ENCODE measurements around the gene CORO2B.

CORO2B gene

DNA sequence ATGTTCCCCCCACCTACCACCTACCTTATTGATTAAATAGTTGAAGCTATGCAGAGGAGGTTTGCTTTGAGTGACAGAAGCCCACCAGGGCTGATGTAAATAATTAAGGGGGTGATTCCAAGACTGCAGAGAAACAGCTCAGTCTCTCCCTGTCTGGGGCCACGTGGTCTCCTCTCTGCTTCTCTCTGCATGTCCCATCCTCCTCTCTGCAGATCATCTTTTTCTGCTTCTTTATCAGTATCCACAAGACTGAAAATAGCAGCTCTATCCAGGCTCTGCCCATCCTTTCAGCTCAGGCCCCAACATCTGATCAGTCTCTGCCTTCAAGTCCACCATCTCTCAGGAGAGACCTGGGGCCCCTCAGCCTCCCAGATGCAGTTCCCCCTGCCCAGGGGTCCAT is 131.1 kb downstream of the CORO2B start:
- DNase-seq, result no peak

DNA sequence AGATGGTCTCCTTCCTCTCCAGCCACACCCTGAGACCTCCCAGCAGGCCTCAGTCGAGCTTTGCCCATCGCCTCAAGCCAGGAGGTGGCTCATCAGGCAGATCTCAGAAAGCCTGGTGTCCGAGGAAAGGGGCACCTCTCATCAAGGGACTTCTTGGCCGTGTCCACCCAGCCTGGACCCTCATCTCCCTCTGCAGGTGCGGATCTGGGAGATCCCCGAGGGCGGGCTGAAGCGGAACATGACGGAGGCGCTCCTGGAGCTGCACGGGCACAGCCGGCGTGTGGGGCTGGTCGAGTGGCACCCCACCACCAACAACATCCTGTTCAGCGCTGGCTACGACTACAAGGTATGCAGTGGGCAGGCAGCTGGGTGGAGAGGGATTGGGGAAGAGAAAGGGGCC is 131.7 kb downstream of the CORO2B start:
- no peak for DNase-seq

DNA sequence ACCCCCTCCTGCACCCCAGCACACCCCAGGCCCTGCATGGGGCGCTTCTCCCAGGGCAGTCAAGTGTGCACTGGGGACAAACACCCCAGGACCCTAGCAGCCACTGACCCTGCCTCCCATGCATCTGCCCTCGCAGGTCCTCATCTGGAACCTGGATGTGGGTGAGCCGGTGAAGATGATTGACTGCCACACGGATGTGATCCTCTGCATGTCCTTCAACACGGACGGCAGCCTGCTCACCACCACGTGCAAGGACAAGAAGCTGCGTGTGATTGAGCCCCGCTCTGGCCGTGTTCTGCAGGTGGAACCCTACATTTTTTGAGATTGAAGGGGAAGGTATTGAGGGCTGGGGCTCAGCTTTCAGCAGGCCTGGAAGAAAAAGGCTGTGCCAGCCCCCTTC is 132.6 kb downstream of the CORO2B start:
- DNase-seq, result no peak

DNA sequence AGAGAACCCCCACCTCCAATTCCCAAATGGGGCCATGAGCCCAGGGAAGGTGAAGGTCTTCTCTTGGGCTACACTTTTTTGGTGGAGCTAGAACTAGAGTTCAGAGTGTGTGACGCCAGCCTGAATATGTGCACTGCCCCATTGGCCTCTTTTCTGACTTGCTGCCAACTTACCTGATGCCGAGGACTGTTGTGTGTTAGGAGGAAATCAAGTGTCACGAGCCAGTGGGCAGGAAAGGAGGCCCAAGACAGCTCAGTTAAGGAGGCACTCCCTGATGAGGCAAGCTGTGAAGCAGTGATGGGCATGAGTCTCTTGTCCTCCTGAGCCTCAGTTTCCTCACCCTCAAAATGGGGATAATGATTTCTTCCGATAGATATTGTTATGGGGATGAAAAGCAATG is 134.1 kb downstream of the CORO2B start:
- no peak for DNase-seq

DNA sequence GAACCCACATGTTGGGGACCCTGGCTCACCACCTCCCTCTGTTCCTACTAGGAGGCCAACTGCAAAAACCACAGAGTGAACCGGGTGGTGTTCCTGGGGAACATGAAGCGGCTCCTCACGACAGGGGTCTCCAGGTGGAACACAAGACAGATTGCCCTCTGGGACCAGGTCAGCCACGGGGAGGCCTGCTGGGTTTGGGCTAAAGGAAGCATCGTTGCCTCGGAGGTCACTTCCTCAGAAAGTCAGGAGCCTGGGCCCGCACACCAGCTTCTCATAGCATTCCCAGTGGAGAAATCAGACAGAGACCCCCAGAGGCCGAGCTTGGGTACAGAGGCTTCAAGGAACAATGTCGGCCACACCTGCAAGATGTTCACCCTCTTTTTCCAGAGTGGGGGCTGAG is 135.1 kb downstream of the CORO2B start:
- no peak for DNase-seq

DNA sequence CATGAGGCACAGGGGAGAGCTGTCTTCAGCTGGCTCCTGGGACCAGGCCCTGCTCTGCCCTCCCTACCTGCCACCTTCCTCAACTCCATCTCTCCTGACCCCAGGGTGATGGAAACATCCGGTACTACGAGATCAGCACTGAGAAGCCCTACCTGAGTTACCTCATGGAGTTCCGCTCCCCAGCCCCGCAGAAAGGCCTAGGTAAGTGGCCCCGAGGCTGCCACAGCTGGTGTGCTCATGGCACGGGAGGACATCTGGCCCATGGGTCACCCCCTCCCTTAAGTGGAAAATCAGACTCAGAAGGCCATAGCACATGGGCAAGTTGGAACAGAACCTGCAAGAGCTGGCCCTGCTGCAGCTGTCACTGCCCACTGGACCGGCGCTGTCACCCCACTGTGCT is 136.3 kb downstream of the CORO2B start:
- no peak for DNase-seq

DNA sequence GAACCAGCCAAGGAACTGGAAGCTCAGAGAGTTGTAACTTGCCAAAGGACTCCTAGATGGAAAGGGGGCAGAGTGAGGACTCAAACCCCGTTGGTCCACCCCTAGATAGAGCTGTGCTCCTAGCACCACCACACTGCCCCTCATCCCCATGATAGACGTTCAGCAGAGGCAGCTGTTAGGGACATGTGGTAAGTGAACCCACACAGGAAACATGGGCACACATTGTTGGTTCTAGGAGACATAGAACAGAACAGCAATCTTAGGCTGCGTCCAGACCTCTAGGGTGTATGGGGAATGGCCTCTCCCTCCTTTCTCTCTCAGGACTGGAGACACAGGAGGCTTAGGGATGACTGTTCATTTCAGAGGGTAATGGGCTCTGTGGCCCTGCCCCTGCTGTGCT is 139.2 kb downstream of the CORO2B start:
- DNase-seq, result no peak

DNA sequence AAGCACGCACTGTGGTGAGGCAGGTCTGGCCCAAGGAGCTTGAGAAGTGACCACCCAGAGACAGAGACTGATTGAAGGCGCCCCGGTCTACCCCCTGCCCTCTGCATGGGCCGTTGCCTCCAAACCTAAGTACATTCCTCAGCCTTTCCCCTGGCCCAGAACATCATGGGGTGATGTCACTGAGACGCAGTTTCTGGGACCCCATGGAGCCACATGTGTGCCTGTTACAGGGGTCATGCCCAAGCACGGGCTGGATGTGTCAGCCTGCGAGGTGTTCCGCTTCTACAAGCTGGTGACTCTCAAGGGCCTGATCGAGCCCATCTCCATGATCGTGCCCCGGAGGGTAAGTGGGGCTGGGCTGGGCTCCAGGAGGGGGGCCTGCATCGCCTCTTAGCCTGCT is 139.7 kb downstream of the CORO2B start:
- no peak for DNase-seq

DNA sequence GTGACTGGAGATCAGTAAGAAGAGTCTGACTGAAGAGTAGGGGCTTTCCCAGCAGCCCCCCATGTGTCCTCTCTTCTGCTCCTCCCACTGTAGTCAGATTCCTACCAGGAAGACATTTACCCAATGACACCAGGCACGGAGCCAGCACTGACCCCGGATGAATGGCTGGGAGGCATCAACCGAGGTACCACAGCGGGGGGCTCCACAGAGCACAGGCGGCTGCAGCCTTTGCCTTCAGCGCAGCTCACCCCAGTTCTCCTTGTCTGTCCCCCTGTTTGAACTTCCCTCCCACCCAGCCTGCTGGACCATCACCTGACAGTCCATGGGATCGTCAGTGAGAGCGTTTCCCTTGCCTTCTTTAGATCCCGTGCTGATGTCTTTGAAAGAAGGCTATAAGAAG is 140.3 kb downstream of the CORO2B start:
- no peak for DNase-seq

DNA sequence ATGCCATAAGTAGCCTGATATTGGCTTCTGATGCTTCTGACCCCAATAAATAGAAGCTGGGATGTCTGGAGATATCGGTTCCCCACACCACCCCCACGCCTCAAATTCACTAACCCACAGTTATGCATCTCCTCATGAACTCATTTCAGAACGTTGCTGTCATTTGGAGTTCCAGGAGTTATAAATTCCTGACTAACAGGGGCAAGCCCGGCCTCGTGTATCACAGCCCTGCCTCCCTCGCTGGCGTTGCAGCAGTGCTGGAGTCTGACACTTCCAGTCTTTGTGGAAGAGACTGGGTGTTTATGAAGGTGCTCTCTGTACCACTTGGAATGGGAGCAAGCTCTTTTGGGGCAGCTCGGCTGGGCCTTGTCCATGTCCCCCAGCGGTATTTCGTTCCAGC is 140.9 kb downstream of the CORO2B start:
- DNase-seq, result no peak

DNA sequence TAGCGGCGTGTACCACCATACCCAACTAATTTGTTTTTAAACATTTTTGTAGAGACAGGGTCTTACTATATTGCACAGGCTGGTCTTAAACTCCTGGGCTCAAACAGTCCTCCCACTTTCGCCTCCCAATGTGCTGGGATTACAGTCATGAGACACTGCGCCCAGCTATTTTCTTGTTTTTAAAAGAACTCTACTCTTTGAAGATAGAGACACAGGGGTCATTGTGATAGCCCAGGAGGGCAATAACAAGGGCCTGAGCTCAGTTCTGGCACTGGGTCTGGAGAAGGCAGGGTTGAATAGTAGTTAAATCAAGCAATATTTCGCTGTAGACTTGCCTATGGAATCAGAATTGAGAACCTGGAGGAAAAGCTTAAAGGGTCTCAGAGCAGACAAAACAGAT is 143.1 kb downstream of the CORO2B start:
- no peak for DNase-seq

DNA sequence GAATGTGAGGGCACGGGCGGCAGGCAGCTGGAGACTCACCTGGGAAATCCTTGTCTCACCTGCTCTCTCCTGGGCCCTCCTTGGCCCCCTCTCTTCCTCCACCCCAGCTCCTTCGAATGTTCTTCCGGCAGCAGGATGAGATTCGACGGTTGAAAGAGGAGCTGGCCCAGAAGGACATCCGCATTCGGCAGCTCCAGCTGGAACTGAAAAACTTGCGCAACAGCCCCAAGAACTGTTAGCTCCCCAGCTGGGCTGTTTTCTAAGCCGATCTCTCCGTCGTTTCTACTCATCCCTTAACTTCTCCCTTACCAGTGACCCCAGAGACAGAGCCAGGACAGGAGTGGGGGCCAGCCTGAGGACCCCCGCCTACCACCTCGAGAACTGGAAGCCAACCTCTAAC is 146.9 kb downstream of the CORO2B start:
- no peak for DNase-seq

DNA sequence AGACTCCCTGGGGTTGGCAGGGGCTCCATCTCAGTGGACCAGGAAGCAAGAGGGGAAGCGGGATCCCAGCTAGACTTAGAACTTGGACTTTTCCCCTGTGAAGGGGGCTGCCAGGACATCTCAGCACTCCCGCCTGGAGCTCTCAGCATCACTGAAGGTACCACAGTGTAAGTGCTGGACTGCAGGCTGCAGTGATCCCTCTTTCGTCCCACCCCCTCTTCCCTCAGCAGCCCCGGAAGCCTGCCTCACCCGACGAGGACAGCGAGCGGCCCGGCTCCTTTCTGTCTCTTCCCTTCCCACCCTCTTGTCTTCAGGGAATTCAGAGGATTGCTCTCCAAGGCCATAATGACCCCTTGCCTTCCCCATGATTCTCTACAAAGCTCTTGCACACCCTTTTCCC is 147.5 kb downstream of the CORO2B start:
- DNase-seq, result no peak

DNA sequence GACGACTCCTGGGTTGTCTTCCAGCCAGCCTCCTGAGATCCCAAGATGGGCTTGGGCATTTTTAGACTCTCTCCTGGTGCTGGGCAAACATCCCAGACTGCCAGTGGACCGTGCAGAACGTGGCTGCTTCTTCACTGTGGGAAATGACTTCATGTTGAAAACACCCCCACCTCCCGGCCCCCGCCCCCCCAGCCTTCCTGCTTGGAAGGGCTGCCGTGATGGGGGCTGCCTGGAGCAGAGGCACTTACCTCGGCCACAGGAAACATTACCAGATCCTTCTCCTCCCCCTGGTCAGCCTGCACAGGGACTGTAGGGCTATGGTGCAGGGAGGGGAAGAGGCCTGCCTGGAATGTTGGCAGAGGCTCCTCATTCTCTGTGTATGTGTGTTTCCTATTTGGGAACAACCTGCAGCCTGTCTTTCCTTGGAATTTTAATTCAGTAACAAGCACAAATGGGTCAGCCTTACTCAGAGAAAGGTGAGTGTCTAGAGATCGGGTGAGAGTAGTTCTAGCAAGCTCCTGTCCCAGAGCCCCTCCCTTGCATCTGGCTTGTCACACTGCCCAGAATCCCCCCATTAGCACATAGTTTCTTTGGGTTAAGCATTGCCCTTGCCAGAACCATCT is 151.1 kb downstream of the CORO2B start:
- DNase-seq, result no peak

DNA sequence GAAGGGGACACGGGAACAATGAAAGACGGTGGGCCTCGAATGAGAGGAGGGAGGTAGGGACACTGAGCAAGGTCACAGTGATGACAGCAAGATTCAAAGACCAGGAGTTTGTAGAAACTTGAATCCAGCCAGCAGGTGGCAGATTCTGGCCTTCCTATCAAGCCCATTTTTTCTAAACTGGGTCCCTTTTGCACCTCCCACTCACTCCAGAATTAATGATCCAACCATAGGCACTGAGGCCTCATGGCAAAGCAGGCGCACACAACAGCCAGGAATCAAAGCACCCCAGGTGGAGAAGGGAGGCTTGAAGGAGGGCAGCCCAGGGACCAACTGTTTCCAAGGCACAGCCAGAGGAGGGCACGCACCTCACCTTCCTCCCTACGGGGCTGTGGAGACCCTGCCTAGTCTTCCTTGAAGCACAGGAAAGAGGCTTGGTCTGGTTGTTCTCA is 151.7 kb downstream of the CORO2B start:
- peak; percentile 27 for DNase-seq

DNA sequence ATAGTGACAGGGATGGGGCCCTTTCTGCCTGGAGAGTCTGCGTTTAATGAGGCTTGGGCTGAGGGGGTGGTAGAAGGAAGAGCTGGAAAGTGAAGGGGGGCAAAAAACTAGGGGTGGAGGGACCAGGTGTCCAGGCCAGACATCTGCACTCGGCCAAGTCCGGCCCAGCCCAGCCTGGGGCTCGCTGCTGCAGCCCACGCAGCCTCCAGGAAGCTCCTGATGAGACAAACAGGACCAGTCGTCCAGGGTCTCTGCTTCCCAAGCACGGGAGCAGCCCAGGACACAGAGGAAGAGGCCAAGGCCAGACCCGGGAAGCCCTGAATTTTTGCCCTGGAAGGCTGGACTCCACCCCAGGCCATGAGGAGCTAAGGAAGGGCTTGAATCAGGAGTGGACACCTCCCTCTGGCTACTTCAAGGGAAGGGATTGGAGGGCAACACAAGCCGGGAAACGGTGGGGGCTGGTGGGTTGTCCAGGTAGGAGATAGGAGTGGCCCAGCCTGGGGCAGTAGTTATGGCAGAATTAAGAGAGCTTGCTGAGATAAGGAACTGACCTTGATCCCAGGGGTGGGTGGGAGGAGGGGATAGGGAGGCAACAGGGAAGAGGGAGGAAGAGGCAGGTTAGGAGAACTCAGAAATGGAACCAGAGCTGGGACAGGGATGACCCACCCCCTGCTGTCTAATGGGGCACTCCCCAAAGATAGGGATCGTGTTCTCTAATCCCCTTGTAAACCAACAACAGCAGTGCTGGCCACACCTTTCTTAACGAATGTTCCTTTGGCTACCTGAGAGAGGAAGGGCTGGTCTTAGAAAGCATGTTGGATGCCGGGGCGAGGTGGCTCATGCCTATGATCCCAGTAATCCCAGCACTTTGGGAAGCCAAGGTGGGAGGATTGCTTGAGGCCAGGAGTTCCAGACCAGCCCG is 152.4 kb downstream of the CORO2B start:
- no peak for DNase-seq

DNA sequence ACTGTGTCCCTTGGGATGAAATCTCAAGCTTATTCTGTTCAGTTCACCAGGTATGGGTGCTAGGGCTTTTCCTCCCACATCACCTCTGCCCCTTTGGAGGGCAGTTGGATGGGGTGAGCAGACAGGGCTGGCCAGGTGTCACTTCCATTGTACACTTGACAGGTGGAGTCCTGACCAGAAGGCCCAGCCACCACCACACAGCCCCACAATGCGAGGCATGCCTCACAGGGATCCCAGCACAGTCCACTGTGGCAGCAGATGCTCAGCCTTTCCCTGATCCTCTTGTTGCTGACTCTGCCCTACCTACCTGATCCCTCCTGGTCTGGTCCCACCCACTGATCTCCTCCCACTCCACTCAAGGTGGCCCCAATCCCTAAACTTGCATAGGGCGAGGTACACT is 153.7 kb downstream of the CORO2B start:
- DNase-seq, result no peak

DNA sequence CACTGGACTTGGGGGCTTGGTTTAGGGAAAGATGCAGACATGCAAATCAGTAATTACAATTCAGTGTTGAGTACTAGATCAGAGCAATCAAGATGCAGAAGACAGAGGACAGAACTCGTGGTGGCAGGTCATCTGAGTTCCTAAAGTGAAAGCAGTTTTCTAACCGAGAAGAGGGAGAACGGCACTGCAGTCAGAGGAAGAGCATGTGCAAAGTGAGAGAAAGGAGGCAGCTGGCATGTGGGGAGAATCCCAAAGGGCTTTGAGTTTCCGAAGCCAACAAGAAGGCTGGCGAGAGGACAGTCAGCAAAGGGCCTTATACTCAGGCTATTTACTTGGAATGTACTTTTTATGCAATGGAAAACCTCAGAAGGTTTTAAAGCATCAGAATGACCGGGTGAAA is 154.9 kb downstream of the CORO2B start:
- no peak for DNase-seq

DNA sequence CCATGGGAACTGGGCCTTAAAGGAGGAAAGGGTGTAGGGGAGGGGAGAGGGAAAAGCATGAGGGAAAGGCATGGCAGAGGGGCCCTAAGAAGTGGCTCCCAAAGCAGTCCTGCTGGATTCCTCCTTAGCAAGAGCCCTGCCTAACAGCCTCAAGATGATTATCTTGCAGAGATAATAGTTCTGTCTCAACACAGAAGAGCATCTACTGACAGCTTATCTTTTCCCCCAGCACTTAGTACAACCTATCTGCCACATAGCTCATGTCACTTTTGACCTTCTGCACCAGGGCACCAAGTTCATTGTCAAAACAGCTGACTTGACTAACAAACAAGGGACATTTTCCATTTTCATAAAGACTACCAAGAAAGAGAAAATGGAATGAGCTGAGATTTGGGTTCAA is 155.6 kb downstream of the CORO2B start:
- DNase-seq, result no peak

DNA sequence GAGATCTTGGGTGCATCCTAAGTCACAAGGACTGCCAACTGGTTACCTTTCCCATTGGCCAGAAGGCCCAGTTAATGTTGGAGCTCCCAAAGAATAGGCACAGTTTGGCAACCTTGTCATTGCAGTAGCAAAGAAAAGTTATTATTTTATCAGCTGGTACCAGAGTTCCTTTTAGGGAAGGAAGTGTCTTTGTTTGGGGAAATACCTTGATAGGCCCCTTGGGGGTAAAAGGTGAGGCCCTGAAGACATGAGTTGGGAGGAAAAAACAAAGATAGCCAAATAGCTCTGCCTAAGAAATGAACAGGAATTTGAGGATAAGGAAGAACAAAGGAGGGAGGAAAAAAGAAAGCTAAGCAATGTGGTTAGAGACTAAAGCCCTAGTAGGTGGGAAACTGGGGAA is 156.1 kb downstream of the CORO2B start:
- DNase-seq, result no peak

DNA sequence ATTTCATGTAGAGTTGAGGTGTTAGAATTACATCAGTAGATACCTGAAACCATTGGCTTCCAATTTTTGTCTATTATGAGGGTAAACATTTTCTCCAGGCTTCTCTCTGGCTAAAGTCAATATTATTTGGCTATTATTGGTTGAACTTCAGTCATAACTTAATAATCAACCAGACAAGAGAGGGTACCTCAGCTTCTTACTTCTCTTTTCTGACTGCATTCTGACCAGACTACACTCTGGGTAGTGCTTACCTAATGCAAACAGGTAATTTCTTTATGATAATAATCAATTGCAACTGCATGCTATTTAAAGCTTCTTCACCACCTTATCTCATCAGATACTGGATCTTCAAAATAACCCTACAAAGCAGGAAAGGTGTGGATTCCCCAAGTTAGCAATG is 156.8 kb downstream of the CORO2B start:
- DNase-seq, result no peak

DNA sequence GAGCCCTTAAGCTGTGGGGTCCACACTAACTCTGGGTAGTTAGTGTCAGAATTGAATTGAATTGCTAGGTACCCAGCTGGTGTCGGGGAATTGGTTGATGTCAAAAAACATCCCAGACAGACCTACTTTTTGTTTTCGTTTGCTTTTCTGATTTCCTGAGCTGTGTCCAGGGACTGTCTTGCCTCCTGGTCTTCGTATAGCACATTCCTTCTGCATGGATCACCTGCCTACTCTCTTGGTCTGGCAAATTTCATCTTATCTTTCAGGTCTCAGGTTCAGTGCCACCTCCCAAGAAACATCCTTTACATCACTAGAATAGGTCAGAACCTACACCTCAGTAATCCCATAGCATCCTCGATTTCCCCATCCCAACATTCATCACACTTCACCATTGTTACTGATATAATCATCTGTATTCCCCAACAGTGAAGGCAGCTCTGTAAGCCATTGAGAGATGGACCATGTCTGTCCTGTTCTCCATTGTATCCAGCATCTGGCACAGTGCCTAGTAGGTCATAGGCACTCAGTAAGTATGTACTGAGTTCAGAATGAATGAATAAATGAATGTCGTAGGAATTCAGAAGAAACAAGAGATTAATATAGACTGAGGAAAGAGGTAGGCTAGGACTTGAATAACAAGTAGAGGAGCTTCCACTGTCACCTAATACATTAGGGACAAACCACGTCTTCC is 160.7 kb downstream of the CORO2B start:
- DNase-seq, result no peak

DNA sequence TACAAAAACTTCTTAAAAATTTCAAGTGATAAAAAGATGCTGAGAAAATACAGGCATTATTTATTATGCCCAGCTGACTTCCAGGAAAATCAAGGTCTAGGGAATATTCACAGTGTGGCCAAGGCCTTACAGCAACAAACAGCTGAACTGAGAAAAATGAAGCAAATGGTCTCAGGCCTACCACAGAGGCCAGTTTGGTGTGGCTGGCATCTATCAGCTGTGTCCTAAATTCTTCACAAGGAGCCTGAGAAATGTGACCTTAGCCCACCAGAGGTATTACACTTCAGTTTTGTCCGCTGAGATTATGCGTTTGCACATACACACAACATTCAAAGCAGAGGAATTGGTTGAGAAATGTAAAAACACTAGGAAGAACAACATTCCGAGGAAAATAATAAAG is 164.5 kb downstream of the CORO2B start:
- no peak for DNase-seq

DNA sequence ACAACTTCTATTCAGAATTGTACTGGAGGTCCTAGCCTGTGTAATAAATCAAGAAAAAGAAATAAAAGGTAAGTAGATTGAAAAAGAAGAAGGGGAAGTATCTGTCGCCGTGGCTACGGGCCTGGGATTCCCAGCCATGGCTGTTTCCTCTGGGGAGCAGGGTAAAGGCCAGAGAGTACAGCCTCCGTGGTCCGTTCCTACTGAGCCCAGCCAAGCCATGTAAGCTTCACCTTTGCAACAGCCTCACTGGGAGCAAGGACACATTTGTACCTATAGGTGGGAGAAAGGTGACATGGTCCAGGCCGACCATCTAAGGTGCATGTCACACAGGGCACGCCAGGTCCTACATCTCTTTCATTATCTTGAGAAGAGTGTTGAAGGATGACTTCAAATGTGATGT is 170.6 kb downstream of the CORO2B start:
- no peak for DNase-seq
